Right atrium auricular region (tissue), 2 donors: ENCODE results near the gene TRAM2. TPM values are rescaled to one million over a fixed set of nuclear protein-coding genes. Genes with fewer than 3 reads are reported as not detected.

Experiments used
- DNase-seq: peaks from one replicate; pipeline ENCODE4 v3.0.0-alpha.2; 2019; ENCODE audit warnings: low spot score
- H3K27ac ChIP-seq, 2 donors: fragments of 200-600 bp; sonication (generic); 1 replicate in 1 of 2; 2 replicates in 1 of 2; pipeline ENCODE4 v1.5.1; 2016 to 2019
- H3K27me3 ChIP-seq, 2 donors: fragments of 200-600 bp; sonication (generic); one replicate each; pipeline versions ENCODE4 v1.5.1 to v1.6.0; 2017 to 2019
- H3K36me3 ChIP-seq: fragments of 200-600 bp; sonication (generic); one replicate; pipeline ENCODE4 v1.5.1; 2016
- H3K4me1 ChIP-seq, 2 donors: fragments of 200-600 bp; sonication (generic); one replicate each; pipeline versions ENCODE4 v1.5.1 to v1.6.0; 2017 to 2019
- H3K4me3 ChIP-seq, 2 donors: fragments of 200-600 bp; sonication (generic); 1 replicate in 1 of 2; 2 replicates in 1 of 2; pipeline ENCODE4 v1.5.1; 2017 to 2019; ENCODE audit warnings: mild to moderate bottlenecking in 1 of 2, moderate library complexity in 1 of 2
- H3K9me3 ChIP-seq, 2 donors: fragments of 200-600 bp; sonication (generic); one replicate each; pipeline ENCODE4 v1.5.1; 2019
- CTCF ChIP-seq, 2 donors: fragments of 200-600 bp; sonication (generic); IDR thresholded peaks; one replicate each; pipeline ENCODE4 v1.5.1; 2019; ENCODE audit warnings: antibody characterized with exemption in 2 of 2
- total RNA-seq, 2 donors: library from RNA; depleted of rRNA; stranded (reverse); fragments of >200 nt; gene quantifications; one replicate each; pipeline ENCODE4 v1.1.0, GENCODE V29; 2016

The TRAM2 gene
- total RNA-seq, 2 donors from 2014 or later, result 10.3 to 15.9 TPM

- TF ChIP-seq CTCF (IDR thresholded peaks at IDR 0.05), result no peak
- no peak for DNase-seq
- Histone ChIP-seq H3K4me1 (peaks cover 0 to 15% of the 10 kb centered on the region in 2 donors), H3K36me3 (peaks cover 22% of the 10 kb centered on the region), H3K27me3 (no peaks in the 10 kb centered on the region), H3K4me3 (no peak overlapping the region), H3K27ac (no peak overlapping the region), H3K9me3 (no peaks in the 10 kb centered on the region)
These were observed 44.4 kb downstream of the TRAM2 start for GRCh38 chr6:52532457-52532856.

DNA sequence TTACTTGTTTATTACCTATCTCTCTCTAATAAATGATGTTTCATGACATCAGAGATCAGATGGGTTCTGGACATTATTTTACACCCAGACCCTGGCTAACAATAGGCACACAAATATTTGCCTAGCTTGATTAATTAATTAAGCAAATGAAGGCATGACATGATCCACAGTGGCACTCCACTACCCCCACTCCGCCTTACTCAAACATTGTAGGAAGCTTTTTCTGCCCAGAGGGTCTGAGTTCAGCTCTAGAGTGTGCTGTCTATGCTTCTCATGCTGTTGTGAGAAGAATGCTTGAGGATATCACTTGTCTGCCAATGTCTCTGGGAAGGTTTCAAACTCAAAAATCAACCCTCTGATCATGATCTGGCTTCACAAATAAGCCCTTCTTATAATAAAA is 45.0 kb downstream of the TRAM2 start:
- no peak for DNase-seq
- no peaks in the 10 kb centered on the region for H3K27me3 ChIP-seq
- H3K9me3 ChIP-seq, result no peaks in the 10 kb centered on the region
- H3K4me3 ChIP-seq, result no peak overlapping the region
- no peak for TF ChIP-seq CTCF (IDR thresholded peaks at IDR 0.05)
- H3K36me3 ChIP-seq, result peaks cover 22% of the 10 kb centered on the region
- H3K27ac ChIP-seq, result no peak overlapping the region
- H3K4me1 ChIP-seq, result peaks cover 0 to 8% of the 10 kb centered on the region in 2 donors

- DNase-seq, result no peak
- peaks cover 0 to 4% of the 10 kb centered on the region in 2 donors for H3K4me1 ChIP-seq
- peaks cover 22% of the 10 kb centered on the region for H3K36me3 ChIP-seq
- no peak overlapping the region for H3K27ac ChIP-seq
- no peaks in the 10 kb centered on the region for H3K27me3 ChIP-seq
- H3K9me3 ChIP-seq, result no peaks in the 10 kb centered on the region
- TF ChIP-seq CTCF (IDR thresholded peaks at IDR 0.05), result no peak
- H3K4me3 ChIP-seq, result no peak overlapping the region
These were observed 45.5 kb downstream of the TRAM2 start for GRCh38 chr6:52531396-52531795.

GRCh38 chr6:52530351-52530750 is 46.5 kb downstream of the TRAM2 start:
- Histone ChIP-seq H3K4me1 (no peaks in the 10 kb centered on the region), H3K27me3 (no peaks in the 10 kb centered on the region), H3K9me3 (no peaks in the 10 kb centered on the region), H3K27ac (no peak overlapping the region), H3K36me3 (peaks cover 19% of the 10 kb centered on the region), H3K4me3 (no peak overlapping the region)
- DNase-seq, result no peak
- no peak for TF ChIP-seq CTCF (IDR thresholded peaks at IDR 0.05)

GRCh38 chr6:52529311-52529710 is 47.5 kb downstream of the TRAM2 start:
- DNase-seq, result no peak
- no peak for TF ChIP-seq CTCF (IDR thresholded peaks at IDR 0.05)
- Histone ChIP-seq H3K4me3 (no peak overlapping the region), H3K27me3 (no peaks in the 10 kb centered on the region), H3K36me3 (peaks cover 10% of the 10 kb centered on the region), H3K9me3 (no peaks in the 10 kb centered on the region), H3K27ac (no peak overlapping the region), H3K4me1 (no peaks in the 10 kb centered on the region)

GRCh38 chr6:52527436-52527835 is 49.4 kb downstream of the TRAM2 start:
- Histone ChIP-seq H3K27ac (no peak overlapping the region), H3K4me3 (no peak overlapping the region), H3K4me1 (peaks cover 0 to 6% of the 10 kb centered on the region in 2 donors), H3K27me3 (no peaks in the 10 kb centered on the region), H3K9me3 (no peaks in the 10 kb centered on the region), H3K36me3 (peaks cover 7% of the 10 kb centered on the region)
- TF ChIP-seq CTCF (IDR thresholded peaks at IDR 0.05), result no peak
- no peak for DNase-seq
